Smooth muscle cell (in vitro differentiated cells): ENCODE results near the gene TNC. TPM values are rescaled to one million over a fixed set of nuclear protein-coding genes. Genes with fewer than 3 reads are reported as not detected.

Source experiments
- DNase-seq: peaks from one replicate; lab custom pipeline; 2025; ENCODE audit not compliant: unreplicated experiment; lab: John Stamatoyannopoulos, UW
- H2AFZ ChIP-seq: fragments of 200-600 bp; sonication (generic); 2 replicates; pipeline ENCODE4 v1.6.0; 2016; ENCODE audit warnings: antibody characterized with exemption, low read depth, mild to moderate bottlenecking
- H3F3A ChIP-seq: fragments of 200-600 bp; sonication (generic); 2 replicates; pipeline ENCODE4 v1.6.0; 2017; ENCODE audit warnings: antibody characterized with exemption, low read depth
- H3K27ac ChIP-seq: fragments of 200-600 bp; sonication (generic); 2 replicates; pipeline ENCODE4 v1.5.1; 2016; ENCODE audit warnings: low read depth, mild to moderate bottlenecking
- H3K27me3 ChIP-seq: fragments of 200-600 bp; sonication (generic); 2 replicates; pipeline ENCODE4 v1.6.1; 2016; ENCODE audit warnings: low read depth, mild to moderate bottlenecking
- H3K36me3 ChIP-seq: fragments of 200-600 bp; sonication (generic); 2 replicates; pipeline ENCODE4 v1.5.1; 2016; ENCODE audit warnings: low read depth
- H3K4me1 ChIP-seq: fragments of 200-600 bp; sonication (generic); 2 replicates; pipeline ENCODE4 v1.5.1; 2016; ENCODE audit warnings: low read depth
- H3K4me2 ChIP-seq: fragments of 200-600 bp; sonication (generic); 2 replicates; pipeline ENCODE4 v1.6.0; 2016; ENCODE audit warnings: mild to moderate bottlenecking
- H3K4me3 ChIP-seq: fragments of 200-600 bp; sonication (generic); 2 replicates; pipeline ENCODE4 v1.5.1; 2016; ENCODE audit warnings: mild to moderate bottlenecking
- H3K79me2 ChIP-seq: fragments of 200-600 bp; sonication (generic); 2 replicates; pipeline ENCODE4 v1.6.0; 2016; ENCODE audit warnings: low read depth, mild to moderate bottlenecking
- H3K9ac ChIP-seq: fragments of 200-600 bp; sonication (generic); 2 replicates; pipeline ENCODE4 v1.6.0; 2016; ENCODE audit warnings: low read depth
- H3K9me3 ChIP-seq: fragments of 200-600 bp; sonication (generic); replicated peaks from 2 replicates; pipeline ENCODE4 v1.5.1; 2016; ENCODE audit warnings: low read depth
- H4K20me1 ChIP-seq: fragments of 200-600 bp; sonication (generic); 2 replicates; pipeline ENCODE4 v1.6.0; 2016; ENCODE audit warnings: low read depth
- WGBS: methylation state at CpG from one replicate; pipeline ENCODE4 v1.1.7; 2016; ENCODE audit warnings: low lambda C conversion rate; 5-methylcytosine and 5-hydroxymethylcytosine counted together
- polyA plus RNA-seq: library from polyadenylated mRNA; unstranded; fragments of >200 nt; fragmentation: Nextera tagmentation; extraction: Ambion mirVana; gene quantifications from 2 replicates; pipeline ENCODE4 v1.2.1, GENCODE V29; 2016
- total RNA-seq: library from RNA; depleted of rRNA; stranded (reverse); fragments of >200 nt; gene quantifications from 2 replicates; pipeline ENCODE4 v1.2.3, GENCODE V29; 2014
- TF ChIP-seq, protein P1 (sequence below): fragments of 200-600 bp; sonication (generic); IDR thresholded peaks from 2 replicates; pipeline ENCODE4 v1.5.1; 2017; ENCODE audit warnings: borderline replicate concordance, mild to moderate bottlenecking, antibody characterized with exemption; ENCODE audit not compliant: insufficient read depth, poor library complexity, severe bottlenecking

The TNC gene
- total and polyA plus RNA-seq, 2 experiments from 2014 or later = 567 to 581 TPM

DNA sequence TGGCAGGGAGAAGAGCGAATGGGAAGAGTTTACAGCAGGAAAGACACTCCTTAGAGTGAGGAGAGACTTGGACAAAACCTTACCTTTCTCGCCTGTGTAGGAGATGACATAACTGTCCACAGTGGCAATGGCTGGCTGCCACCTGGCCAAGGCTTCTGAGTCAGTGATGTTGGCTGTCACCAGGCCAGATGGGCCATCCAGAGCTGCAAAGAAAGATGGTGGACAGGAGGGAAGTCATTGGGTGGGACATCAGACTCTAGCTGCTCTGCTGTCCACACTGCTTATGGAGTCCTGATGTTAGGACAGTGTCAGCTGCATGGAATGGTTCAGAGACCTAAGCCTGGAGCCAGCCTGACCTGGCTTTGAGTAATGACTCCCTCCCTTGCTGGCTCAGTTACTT lies 79.8 kb downstream of the TNC start:
- Histone ChIP-seq H3K27ac (peak overlapping the region; percentile 34), H3K79me2 (no peaks in the 10 kb centered on the region), H3K4me2 (no peak overlapping the region), H3K4me3 (no peak overlapping the region), H4K20me1 (no peaks in the 10 kb centered on the region), H3K9me3 (no peaks in the 10 kb centered on the region), H3K4me1 (no peaks in the 10 kb centered on the region), H3K9ac (no peak overlapping the region), H2AFZ (no peak overlapping the region), H3F3A (peaks cover 29% of the 10 kb centered on the region), H3K36me3 (no peaks in the 10 kb centered on the region), H3K27me3 (no peaks in the 10 kb centered on the region)
- WGBS = 99% methylated on average over 2 of the region's 2 CpGs
- DNase-seq = no peak
- TF ChIP-seq, protein P1, sequence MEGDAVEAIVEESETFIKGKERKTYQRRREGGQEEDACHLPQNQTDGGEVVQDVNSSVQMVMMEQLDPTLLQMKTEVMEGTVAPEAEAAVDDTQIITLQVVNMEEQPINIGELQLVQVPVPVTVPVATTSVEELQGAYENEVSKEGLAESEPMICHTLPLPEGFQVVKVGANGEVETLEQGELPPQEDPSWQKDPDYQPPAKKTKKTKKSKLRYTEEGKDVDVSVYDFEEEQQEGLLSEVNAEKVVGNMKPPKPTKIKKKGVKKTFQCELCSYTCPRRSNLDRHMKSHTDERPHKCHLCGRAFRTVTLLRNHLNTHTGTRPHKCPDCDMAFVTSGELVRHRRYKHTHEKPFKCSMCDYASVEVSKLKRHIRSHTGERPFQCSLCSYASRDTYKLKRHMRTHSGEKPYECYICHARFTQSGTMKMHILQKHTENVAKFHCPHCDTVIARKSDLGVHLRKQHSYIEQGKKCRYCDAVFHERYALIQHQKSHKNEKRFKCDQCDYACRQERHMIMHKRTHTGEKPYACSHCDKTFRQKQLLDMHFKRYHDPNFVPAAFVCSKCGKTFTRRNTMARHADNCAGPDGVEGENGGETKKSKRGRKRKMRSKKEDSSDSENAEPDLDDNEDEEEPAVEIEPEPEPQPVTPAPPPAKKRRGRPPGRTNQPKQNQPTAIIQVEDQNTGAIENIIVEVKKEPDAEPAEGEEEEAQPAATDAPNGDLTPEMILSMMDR = no peak

DNA sequence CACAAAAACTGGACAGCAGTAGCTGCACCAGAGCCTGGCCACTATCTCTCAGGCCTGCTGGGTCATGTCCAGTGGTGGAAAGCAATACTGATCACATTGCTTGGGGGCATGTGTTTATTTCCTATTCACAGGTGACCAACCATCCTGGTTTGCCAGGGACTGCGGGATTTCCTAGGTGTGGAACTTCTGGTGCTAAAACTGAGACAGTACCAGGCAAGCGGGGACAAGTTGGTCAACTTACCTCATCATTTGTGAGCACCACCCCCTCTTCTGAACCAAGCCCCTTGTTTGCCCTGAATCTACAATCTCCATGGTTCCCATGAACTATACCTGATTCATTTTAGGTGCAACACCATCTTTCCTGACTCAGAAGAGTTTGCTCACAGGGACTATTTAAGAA lies 81.3 kb downstream of the TNC start:
- Histone ChIP-seq H3K9ac (peak overlapping the region; percentile 71), H3K27me3 (no peaks in the 10 kb centered on the region), H3F3A (peaks cover 37% of the 10 kb centered on the region), H3K36me3 (no peaks in the 10 kb centered on the region), H3K9me3 (no peaks in the 10 kb centered on the region), H3K27ac (peak overlapping the region; percentile 91), H2AFZ (no peak overlapping the region), H3K79me2 (no peaks in the 10 kb centered on the region), H4K20me1 (no peaks in the 10 kb centered on the region), H3K4me1 (peaks cover 6% of the 10 kb centered on the region), H3K4me3 (no peak overlapping the region), H3K4me2 (no peak overlapping the region)
- TF ChIP-seq, protein P1 = no peak
- WGBS = 100% methylated on average over 2 of the region's 2 CpGs
- DNase-seq = no peak

DNA sequence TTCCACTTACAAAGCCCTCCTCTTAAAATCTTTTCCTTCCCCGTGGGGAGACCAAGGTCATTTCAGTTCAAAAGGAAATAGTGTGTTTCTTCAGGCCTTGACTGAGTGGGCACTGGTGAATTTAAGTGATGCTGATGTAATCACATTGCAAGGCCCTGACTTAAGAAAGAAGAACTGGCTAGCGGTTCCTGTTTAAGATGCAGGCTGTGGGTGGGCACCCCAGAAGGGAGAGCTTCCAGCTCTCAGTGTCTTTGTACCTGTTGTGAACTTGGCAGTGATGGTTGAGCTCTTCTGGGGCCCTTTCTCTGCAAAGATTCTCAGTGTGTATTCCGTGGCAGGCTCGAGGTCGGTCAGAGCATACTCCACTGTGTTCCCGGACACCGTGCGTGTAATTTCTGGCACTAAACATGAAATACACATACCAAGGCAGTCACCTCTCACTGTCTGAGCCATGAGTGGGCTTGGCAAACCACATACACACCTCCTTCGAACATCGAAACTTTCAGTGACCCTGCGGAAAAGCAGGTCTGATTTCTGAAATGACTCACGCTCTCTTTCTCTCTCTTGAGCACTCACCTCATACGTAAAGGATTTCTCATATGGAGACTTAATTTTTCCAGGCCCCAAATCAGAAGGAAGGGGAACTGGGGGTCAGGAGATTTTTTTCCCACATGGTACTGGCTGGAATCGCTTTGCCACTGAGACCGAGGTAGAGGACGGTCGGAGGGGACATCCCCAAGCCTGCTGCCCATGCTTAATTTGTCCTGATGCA lies 81.9 kb downstream of the TNC start:
- 63% methylated on average over 17 of the region's 17 CpGs for WGBS
- Histone ChIP-seq H3K4me3 (no peak overlapping the region), H3K4me2 (peak overlapping the region; percentile 21), H3K79me2 (no peaks in the 10 kb centered on the region), H3K4me1 (peaks cover 6% of the 10 kb centered on the region), H3F3A (peaks cover 37% of the 10 kb centered on the region), H3K36me3 (no peaks in the 10 kb centered on the region), H2AFZ (no peak overlapping the region), H3K9me3 (no peaks in the 10 kb centered on the region), H3K27me3 (no peaks in the 10 kb centered on the region), H3K9ac (peak overlapping the region; percentile 71), H3K27ac (peak overlapping the region; percentile 91), H4K20me1 (no peaks in the 10 kb centered on the region)
- TF ChIP-seq, protein P1 = no peak
- DNase-seq = no peak

DNA sequence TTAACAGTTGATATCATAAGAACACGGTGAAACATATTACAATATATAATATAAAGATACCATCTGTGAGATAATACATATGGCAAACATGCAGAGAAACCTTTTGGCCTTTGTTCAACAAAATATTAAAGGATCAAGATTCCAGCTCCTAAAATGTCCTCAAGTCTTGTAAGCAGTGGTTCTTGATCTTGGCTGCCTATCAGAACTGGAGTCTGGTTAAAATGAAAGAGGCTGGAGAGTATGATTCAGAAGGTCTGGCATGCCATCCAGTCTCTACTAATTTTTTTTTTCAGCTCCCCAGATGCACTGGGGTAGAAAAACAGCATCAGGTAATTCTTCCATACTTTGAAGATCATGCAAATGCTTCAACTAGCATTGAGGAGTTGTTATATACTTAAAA lies 83.2 kb downstream of the TNC start:
- Histone ChIP-seq H3K4me2 (peak overlapping the region; percentile 21), H3K4me1 (peaks cover 6% of the 10 kb centered on the region), H3F3A (peaks cover 37% of the 10 kb centered on the region), H4K20me1 (no peaks in the 10 kb centered on the region), H3K27ac (peak overlapping the region; percentile 91), H3K9me3 (no peaks in the 10 kb centered on the region), H3K36me3 (peaks cover 1% of the 10 kb centered on the region), H3K9ac (no peak overlapping the region), H2AFZ (no peak overlapping the region), H3K4me3 (no peak overlapping the region), H3K79me2 (no peaks in the 10 kb centered on the region), H3K27me3 (no peaks in the 10 kb centered on the region)
- TF ChIP-seq, protein P1 = no peak
- no peak for DNase-seq
- WGBS = 45% methylated on average over 1 of the region's 1 CpG
